ENCODE data around the gene SULT1C3. TPM values are rescaled to one million over a fixed set of nuclear protein-coding genes. Genes with fewer than 3 reads are reported as not detected.
"Not testable (repeated sequence)": the region's sequence is repeated elsewhere in the genome, so short reads cannot be mapped to it uniquely, and the experiment has no call there.

SULT1C3 gene
- total RNA-seq, 1 donor from 2014 or later = not detected

- no peak for DNase-seq (ENCODE audit: low spot score)
- intact Hi-C loops (cut with DNase I) = no loop called here
These were observed 1.2 kb downstream of the SULT1C3 start for GRCh38 chr2:108240966-108241365.

GRCh38 chr2:108243566-108243965, 3.8 kb downstream of the SULT1C3 start:
- intact Hi-C loops (cut with DNase I) = no loop called here
- no peak for DNase-seq (ENCODE audit: low spot score)

GRCh38 chr2:108244667-108245414, 5.1 kb downstream of the SULT1C3 start:
- intact Hi-C loops (cut with DNase I) = no loop called here
- DNase-seq (ENCODE audit: low spot score) = no peak

- DNase-seq (ENCODE audit: low spot score) = no peak
- intact Hi-C loops (cut with DNase I) = no loop called here
These were observed 13.3 kb downstream of the SULT1C3 start for GRCh38 chr2:108253106-108253505.

GRCh38 chr2:108257757-108258331, 18.1 kb downstream of the SULT1C3 start:
- intact Hi-C loops (cut with DNase I) = no loop called here
- DNase-seq (ENCODE audit: low spot score) = no peak

GRCh38 chr2:108260773-108261172, 21.0 kb downstream of the SULT1C3 start:
- intact Hi-C loops (cut with DNase I) = no loop called here
- no peak for DNase-seq (ENCODE audit: low spot score)

- intact Hi-C loops (cut with DNase I) = no loop called here
- DNase-seq (ENCODE audit: low spot score) = no peak
These were observed 22.3 kb downstream of the SULT1C3 start for GRCh38 chr2:108262036-108262435.

GRCh38 chr2:108263401-108263800, 23.6 kb downstream of the SULT1C3 start:
- DNase-seq (ENCODE audit: low spot score) = no peak

GRCh38 chr2:108266218-108266617, 26.4 kb downstream of the SULT1C3 start:
- DNase-seq (ENCODE audit: low spot score) = no peak
- intact Hi-C loops (cut with DNase I) = no loop called here

More at GRCh38 chr2:108263401-108263800, 23.6 kb downstream of the SULT1C3 start:
- intact Hi-C loops (cut with DNase I) = no loop called here

- no peak for DNase-seq (ENCODE audit: low spot score)
- intact Hi-C loops (cut with DNase I) = no loop called here
These were observed 27.3 kb downstream of the SULT1C3 start for GRCh38 chr2:108267101-108267500.

GRCh38 chr2:108268001-108268400, 28.2 kb downstream of the SULT1C3 start:
- no peak for DNase-seq (ENCODE audit: low spot score)
- intact Hi-C loops (cut with DNase I) = no loop called here

GRCh38 chr2:108270346-108270745, 30.6 kb downstream of the SULT1C3 start:
- intact Hi-C loops (cut with DNase I) = no loop called here

GRCh38 chr2:108270768-108271506, 31.2 kb downstream of the SULT1C3 start:
- intact Hi-C loops (cut with DNase I) = no loop called here
- DNase-seq (ENCODE audit: low spot score) = no peak

More at GRCh38 chr2:108270346-108270745, 30.6 kb downstream of the SULT1C3 start:
- no peak for DNase-seq (ENCODE audit: low spot score)

- no peak for DNase-seq (ENCODE audit: low spot score)
- intact Hi-C loops (cut with DNase I) = no loop called here
These were observed 32.0 kb downstream of the SULT1C3 start for GRCh38 chr2:108271691-108272253.

GRCh38 chr2:108278631-108279030, 38.9 kb downstream of the SULT1C3 start:
- DNase-seq (ENCODE audit: low spot score) = no peak
- intact Hi-C loops (cut with DNase I) = no loop called here

- no peak for DNase-seq (ENCODE audit: low spot score)
- intact Hi-C loops (cut with DNase I) = no loop called here
These were observed 39.7 kb downstream of the SULT1C3 start for GRCh38 chr2:108279468-108279867.

GRCh38 chr2:108280466-108280865, 40.7 kb downstream of the SULT1C3 start:
- intact Hi-C loops (cut with DNase I) = no loop called here
- DNase-seq (ENCODE audit: low spot score) = no peak

- intact Hi-C loops (cut with DNase I); DNase-seq (ENCODE audit: low spot score): not testable (repeated sequence)
These were observed 44.8 kb downstream of the SULT1C3 start for GRCh38 chr2:108284566-108284965.

- intact Hi-C loops (cut with DNase I) = no loop called here
- DNase-seq (ENCODE audit: low spot score) = no peak
These were observed 45.8 kb downstream of the SULT1C3 start for GRCh38 chr2:108285616-108286015.

GRCh38 chr2:108287169-108287568, 47.4 kb downstream of the SULT1C3 start:
- DNase-seq (ENCODE audit: low spot score) = no peak
- intact Hi-C loops (cut with DNase I) = no loop called here

All from cardiac septum (tissue), 1 donor.